ENCODE data around the gene TMEM151B. TPM values are rescaled to one million over a fixed set of nuclear protein-coding genes. Genes with fewer than 3 reads are reported as not detected.
A peak's percentile ranks its signal among the peaks of the same experiment; 100 is the strongest.

TMEM151B gene
- total RNA-seq, 1 donor from 2014 or later: 0.09 TPM

GRCh38 chr6:44237021-44237812, 33.0 kb upstream of the TMEM151B start:
- peak overlapping the region; percentile 85 for H3K27ac ChIP-seq (ENCODE audit: low read depth, low read length)
- H3K36me3 ChIP-seq (ENCODE audit: insufficient read depth, low read length): no peaks in the 10 kb centered on the region
- peak overlapping the region; percentile 91 for H3K9ac ChIP-seq (ENCODE audit: low read length)
- peaks cover 35% of the 10 kb centered on the region for H3K4me1 ChIP-seq (ENCODE audit: insufficient read depth, low read length)
- FAIRE-seq (peak; percentile 66), DNase-seq (ENCODE audit: low read depth) (peak; percentile 94)
- no peaks in the 10 kb centered on the region for H3K9me3 ChIP-seq (ENCODE audit: insufficient read depth, low read depth, low read length)
- TF ChIP-seq EZH2 (IDR thresholded peaks at IDR 0.05; ENCODE audit: insufficient read depth, low read length) (no peak), CTCF (IDR thresholded peaks at IDR 0.05; ENCODE audit: insufficient read depth, low read depth, low read length) (no peak)
- H3K4me2 ChIP-seq (ENCODE audit: low read length): peak overlapping the region; percentile 95
- H3K27me3 ChIP-seq (ENCODE audit: insufficient read depth, low read length): no peaks in the 10 kb centered on the region
- H3K79me2 ChIP-seq (ENCODE audit: insufficient read depth, low read length): no peaks in the 10 kb centered on the region
- no peaks in the 10 kb centered on the region for H3K36me3 Mint-ChIP-seq (ENCODE audit: low read depth, unreplicated experiment)
- H3K27ac Mint-ChIP-seq (ENCODE audit: unreplicated experiment): peak overlapping the region; percentile 97
- H3K4me3 Mint-ChIP-seq (ENCODE audit: unreplicated experiment): peak overlapping the region; percentile 84
- H3K4me3 ChIP-seq (ENCODE audit: insufficient read depth, low read depth, low read length): peak overlapping the region; percentile 54
- H2AFZ ChIP-seq (ENCODE audit: low read depth, low read length): peak overlapping the region; percentile 85
- no peaks in the 10 kb centered on the region for H3K9me3 Mint-ChIP-seq (ENCODE audit: unreplicated experiment)
- H3K27me3 Mint-ChIP-seq (ENCODE audit: low read depth, unreplicated experiment): peaks cover 6% of the 10 kb centered on the region
- no peaks in the 10 kb centered on the region for H4K20me1 ChIP-seq (ENCODE audit: insufficient read depth, low read length)
- H3K4me1 Mint-ChIP-seq (ENCODE audit: low read depth, unreplicated experiment): peaks cover 29% of the 10 kb centered on the region

- H3K9me3 Mint-ChIP-seq (ENCODE audit: unreplicated experiment): no peaks in the 10 kb centered on the region
- H3K79me2 ChIP-seq (ENCODE audit: insufficient read depth, low read length): no peaks in the 10 kb centered on the region
- peaks cover 4% of the 10 kb centered on the region for H3K27me3 Mint-ChIP-seq (ENCODE audit: low read depth, unreplicated experiment)
- H3K27me3 ChIP-seq (ENCODE audit: insufficient read depth, low read length): no peaks in the 10 kb centered on the region
- no peaks in the 10 kb centered on the region for H3K36me3 Mint-ChIP-seq (ENCODE audit: low read depth, unreplicated experiment)
- H3K36me3 ChIP-seq (ENCODE audit: insufficient read depth, low read length): no peaks in the 10 kb centered on the region
- no peak for FAIRE-seq
- H3K4me1 Mint-ChIP-seq (ENCODE audit: low read depth, unreplicated experiment): peaks cover 29% of the 10 kb centered on the region
- H3K4me3 ChIP-seq (ENCODE audit: insufficient read depth, low read depth, low read length): peak overlapping the region; percentile 54
- H3K4me2 ChIP-seq (ENCODE audit: low read length): peak overlapping the region; percentile 95
- peak overlapping the region; percentile 85 for H2AFZ ChIP-seq (ENCODE audit: low read depth, low read length)
- peak overlapping the region; percentile 91 for H3K9ac ChIP-seq (ENCODE audit: low read length)
- peaks cover 35% of the 10 kb centered on the region for H3K4me1 ChIP-seq (ENCODE audit: insufficient read depth, low read length)
- H3K4me3 Mint-ChIP-seq (ENCODE audit: unreplicated experiment): peak overlapping the region; percentile 84
- H4K20me1 ChIP-seq (ENCODE audit: insufficient read depth, low read length): no peaks in the 10 kb centered on the region
- no peak for DNase-seq (ENCODE audit: low read depth)
- H3K27ac Mint-ChIP-seq (ENCODE audit: unreplicated experiment): peak overlapping the region; percentile 97
- no peaks in the 10 kb centered on the region for H3K9me3 ChIP-seq (ENCODE audit: insufficient read depth, low read depth, low read length)
- TF ChIP-seq EZH2 (IDR thresholded peaks at IDR 0.05; ENCODE audit: insufficient read depth, low read length) (no peak), CTCF (IDR thresholded peaks at IDR 0.05; ENCODE audit: insufficient read depth, low read depth, low read length) (peak; percentile 69)
- peak overlapping the region; percentile 85 for H3K27ac ChIP-seq (ENCODE audit: low read depth, low read length)
Measured at GRCh38 chr6:44237813-44238433, 32.3 kb upstream of the TMEM151B start.

Data from astrocyte (in vitro differentiated cells and primary cell).